ENCODE results near the gene ZNF622. TPM values are rescaled to one million over a fixed set of nuclear protein-coding genes. Genes with fewer than 3 reads are reported as not detected.

The ZNF622 gene
- polyA plus RNA-seq, 4 donors, result 23.0 to 41.5 (median 34.1) TPM

Other genes with a start within 250 kb of the ZNF622 start
- 10 to 100 TPM in 2 of 4 donors, 1 to 10 TPM in 2; 9.5 to 36.0 (median 18.3) TPM for gene RETREG1, start 151.2 kb upstream of the ZNF622 start, polyA plus RNA-seq

Measured in small intestine (tissue), 4 donors.